NCI-H82 (cell line): ENCODE results near the gene ESPL1.
"Not testable (repeated sequence)": the region's sequence is repeated elsewhere in the genome, so short reads cannot be mapped to it uniquely, and the experiment has no call there.

Experiments used
- DNase-seq: peaks from one replicate; lab custom pipeline; 2025; lab: John Stamatoyannopoulos, UW

Gene ESPL1

DNA sequence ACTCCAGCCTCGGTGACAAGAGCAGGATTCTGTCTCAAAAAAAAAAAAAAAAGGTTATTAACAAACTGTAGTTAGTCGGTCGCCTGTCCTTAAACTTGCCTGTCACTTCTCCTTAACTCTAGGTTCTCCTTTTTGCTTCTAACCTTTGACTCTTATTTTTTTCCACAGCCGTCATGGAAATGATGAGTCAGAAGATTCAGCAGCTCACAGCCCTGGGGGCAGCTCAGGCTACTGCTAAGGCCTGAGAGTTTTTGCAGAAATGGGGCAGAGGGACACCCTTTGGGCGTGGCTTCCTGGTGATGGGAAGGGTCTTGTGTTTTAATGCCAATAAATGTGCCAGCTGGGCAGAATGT, 31.0 kb downstream of the ESPL1 start:
- no peak for DNase-seq

DNA sequence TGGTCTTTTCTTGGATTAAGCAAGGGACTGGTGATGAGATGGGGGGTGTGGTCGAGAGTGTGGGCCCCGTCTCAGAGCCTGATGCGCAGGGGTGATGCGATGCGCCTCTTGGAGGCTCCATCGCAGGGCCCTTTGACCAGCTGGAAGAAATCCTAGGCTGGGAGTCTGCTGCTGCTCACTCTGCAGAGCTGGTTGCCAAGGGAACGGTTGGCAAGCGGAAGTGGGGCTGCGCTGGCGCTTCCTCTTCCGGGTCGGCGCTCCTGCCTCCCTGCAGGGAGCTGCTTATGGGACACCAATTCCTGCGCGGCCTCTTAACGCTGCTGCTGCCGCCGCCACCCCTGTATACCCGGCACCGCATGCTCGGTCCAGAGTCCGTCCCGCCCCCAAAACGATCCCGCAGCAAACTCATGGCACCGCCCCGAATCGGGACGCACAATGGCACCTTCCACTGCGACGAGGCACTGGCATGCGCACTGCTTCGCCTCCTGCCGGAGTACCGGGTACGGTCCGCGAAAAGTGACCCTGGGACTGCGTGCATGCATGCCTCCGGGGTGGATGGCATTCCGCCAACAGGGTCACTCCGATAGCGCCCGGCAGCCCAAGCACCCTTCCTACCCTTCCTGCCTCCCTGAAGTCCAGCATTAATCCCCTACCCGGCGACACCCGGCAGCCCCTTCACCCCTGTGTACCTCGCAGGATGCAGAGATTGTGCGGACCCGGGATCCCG, 31.5 kb downstream of the ESPL1 start, which contains the start of gene MYG1:
TSS of gene MYG1 (plus strand) at position 242 of the 727 bp plus-strand sequence. CDS start at position 285, 43 bp downstream.
- DNase-seq = peak; percentile 96

DNA sequence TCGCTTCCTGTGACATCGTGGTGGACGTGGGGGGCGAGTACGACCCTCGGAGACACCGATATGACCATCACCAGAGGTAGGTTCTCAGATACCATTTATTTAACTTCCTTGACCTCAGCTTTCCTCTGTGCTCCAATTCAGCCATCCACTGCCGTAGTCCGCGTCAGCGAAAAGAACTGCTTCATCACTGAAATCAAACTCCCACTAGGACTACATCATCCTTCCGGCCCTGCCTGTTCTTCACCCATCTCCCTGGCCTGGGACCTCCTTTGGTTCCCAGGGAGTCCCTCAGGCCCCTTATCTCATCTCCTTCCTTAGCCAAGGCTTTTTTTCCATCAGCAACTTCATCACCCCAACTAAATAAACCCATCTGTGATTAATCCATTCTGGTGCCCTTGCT, 32.1 kb downstream of the ESPL1 start:
- DNase-seq = no peak

DNA sequence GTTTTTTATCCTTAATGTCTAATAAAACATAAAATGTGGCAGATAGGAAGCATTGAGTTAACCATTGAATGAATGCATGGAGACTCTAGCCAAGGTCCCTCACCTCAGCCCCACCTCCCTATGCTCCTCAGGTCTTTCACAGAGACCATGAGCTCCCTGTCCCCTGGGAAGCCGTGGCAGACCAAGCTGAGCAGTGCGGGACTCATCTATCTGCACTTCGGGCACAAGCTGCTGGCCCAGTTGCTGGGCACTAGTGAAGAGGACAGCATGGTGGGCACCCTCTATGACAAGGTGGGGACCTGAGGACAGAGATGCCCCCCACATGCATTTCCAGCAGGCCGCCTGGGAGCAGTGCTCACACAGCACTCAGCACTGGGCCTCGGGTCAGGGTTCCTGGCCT, 34.8 kb downstream of the ESPL1 start:
- DNase-seq = no peak

DNA sequence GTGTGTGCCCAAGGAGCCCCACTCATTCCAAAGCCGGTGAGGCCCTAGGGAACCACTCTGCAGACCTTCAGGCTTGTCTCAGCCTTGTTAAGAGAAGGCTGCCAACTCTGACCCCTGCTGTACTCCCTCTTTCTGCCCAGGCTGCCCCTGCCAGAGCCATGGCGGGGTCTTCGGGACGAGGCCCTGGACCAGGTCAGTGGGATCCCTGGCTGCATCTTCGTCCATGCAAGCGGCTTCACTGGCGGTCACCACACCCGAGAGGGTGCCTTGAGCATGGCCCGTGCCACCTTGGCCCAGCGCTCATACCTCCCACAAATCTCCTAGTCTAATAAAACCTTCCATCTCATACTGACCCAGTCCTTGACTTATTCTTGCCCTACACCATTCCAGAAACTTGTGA, 38.7 kb downstream of the ESPL1 start:
- no peak for DNase-seq

DNA sequence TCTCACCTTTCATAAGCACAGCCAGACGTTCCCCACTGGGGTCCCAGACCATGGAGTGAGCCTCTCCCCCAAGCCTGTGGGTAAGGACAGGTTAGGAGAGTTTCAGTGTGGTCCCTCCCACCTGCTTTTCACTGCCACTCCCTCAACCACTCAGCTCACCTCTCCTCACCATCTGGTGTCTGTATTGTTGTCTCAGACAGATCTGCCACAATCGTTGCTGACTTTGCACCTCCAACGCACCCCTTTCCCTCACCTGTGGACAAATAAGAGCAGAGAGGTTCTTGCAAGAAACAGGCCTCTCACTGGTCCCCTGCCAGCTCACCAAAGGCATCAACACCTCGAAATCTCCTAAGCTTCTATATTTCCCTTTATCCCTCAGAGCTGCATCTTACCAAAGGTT, 40.2 kb downstream of the ESPL1 start:
- peak; percentile 17 for DNase-seq

DNA sequence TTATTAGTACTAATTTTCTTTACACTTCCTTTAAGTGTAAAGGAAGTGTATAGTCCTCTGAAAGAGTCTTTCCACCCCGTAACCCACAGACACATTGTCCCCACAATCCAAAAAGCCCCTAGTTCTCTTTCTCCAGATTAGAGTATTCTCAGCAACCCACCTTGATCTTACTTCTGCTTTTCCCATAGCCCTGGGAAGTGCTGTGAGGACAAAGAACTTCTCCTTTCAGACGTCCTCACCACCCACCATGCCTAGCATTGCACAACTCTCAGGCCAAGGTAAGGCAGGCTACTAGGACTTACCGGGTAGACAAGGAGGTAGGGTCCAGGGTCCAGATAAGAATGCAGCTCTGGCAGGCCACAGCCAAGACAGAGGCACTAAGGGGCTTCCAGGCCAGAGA, 45.9 kb downstream of the ESPL1 start:
- DNase-seq = no peak

DNA sequence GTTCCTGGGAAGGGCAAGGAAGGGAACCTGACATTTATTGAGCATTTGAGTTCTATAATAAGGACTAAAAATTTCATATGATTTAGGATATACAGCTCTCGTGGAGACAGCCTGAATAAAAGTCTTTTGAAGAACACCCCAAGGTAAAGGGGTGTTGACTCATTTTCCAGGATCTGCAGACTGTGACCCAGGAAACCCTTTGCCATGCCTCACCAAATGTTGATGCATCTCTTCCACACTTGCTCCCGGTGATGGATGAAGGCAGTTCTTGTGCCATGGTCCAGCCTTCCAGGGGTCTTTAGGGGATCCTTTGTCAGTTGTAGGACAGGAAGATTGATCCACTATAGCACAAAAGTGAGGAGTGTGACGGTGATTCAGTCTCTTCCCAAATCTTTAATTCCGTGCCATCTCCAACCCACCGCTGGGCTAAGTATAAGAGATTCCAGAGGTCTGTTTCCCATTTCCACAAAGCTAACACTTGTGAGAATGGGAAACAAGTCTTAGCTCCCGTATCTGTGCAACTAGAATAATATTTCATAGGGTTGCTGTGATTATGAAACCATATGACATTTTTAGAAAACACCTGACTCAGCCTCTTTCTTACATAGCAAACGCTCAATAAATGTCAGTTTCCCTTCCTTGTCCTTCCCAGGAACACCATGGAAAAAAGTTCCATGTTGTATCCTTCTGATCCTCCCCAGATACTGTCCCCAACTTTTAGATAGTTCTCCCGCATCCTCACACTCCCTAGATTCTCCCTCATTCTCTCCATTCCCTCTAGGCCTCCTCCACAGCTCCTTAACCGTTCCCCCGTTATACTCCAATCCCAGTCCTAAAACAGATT, 52.5 kb downstream of the ESPL1 start:
- DNase-seq = no peak

DNA sequence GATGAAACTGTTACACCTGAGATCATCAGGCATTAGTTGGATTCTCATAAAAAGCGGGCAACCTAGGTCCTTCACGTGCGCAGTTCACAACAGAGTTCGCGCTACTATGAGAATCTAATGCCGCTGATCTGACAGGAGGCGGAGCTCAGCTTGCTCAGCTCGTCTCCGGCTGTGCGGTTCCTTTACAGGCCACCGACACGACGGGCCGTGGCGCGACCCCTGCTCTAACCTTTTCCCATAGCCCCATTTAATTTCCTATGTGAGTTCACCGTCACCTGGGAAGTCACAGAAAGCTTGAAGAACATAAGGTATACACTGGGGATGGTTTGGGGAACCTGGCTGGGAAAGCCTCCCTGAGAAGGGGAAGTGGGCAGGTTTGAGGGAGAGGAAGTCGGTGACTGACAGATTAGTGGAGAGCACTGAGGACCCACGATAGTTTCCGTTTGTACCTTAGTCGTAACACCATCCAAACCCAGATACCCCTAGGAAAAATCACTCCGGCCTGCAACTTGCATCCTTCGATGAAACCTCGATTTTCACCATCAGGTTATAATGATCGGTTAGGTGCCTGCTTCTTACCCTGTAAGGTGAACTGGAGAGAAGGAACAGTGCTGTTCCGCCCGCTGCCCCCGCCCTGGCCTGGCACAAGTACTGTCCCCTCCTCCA, 56.1 kb downstream of the ESPL1 start:
- DNase-seq = peak; percentile 50

DNA sequence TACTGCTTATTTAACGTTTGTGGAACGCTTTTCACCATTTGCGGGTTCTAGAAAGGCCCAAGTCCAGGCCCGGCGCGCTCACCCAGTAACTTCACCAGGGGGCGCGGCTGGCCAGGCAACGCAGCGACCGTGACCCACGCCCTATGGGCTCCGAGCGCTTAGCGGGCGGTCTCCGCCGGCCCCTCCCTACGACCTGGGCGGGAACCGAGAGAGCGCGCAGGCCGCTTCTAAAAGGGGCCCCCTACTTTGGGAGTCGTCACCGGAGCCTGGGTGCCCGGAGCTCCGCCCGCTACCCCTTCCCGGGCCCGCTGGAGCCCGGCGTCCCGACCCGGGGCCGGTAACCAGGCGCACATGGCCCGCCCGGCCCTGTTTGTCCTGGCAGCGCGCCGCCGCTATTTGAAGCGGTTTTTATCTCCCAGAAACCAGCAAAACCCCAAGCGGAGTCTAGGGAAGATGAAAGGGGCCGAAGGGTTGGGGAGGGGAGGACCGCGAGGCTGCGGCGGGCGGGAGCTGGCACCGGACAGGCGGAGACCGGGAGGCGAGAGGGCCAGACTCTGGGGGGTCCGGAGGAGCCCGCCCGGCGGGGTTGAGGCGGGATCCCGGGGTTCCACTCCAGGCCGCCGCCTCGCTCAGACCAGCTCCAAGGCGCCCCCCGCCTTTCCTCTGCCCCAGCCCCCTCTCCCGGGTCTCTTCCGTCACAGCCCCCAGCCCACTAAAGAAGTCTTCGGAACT, 56.8 kb downstream of the ESPL1 start:
- DNase-seq = peak; percentile 94

DNA sequence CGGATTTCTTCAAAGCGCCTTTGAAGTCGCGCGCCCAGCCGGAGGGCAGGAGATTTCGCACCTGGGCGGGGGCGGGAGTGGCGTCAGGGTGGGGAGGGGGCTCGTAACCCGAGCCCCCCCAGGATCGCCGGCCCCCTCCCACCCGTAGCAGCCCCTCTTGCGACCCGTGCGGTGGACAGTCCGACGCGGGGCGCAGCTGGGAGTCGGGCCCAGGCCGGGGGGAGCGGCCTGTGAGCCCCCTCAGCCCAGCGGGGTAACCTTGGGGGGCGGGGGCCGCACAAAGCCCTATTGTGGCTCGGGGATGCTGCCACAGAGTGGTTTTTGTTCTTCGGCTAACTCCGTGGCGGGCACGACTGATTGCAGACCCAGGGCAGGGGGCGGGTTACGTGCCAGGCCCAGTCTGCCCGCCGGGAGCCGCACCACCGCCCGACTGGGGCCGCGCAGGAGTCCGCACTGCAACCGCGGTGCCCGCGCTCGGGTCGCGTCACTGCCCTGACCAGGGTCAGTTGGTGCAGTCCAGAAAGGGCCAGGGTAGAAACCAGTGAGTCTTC, 57.5 kb downstream of the ESPL1 start:
- DNase-seq = no peak

DNA sequence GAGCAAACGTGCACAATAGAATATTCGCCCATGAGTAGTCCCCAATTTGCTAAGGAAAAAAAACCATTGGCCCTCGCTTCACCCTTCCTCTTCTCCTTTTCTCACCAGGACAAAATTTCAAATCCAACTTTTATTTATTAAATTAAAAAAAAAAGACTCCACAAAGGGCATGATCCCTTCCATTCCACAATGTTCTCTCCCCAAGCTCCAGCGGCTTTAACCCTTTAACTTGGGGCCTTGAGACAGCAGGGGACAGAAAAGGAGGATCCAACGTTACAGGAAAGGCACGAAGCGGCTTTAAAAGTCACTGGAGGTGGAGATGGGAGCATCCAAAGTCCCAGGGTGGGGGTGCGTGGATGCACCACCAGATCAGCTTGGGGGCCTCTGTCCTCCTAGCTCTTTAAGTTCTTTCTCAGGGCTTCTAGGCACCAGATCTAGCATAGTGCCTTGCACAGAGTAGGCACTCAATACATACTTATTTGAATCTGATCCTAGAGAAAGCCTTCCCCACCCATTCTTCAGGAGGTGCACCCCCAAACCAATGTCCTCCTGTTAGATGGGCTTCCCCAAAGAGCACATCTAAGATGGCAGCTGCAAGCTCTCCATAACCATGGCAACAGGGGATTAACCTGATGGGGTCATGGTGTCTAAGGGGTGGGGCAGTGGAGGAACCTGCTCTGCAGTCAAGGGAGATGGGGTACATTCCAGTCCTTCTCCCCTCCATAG, 58.5 kb downstream of the ESPL1 start:
- peak; percentile 22 for DNase-seq

DNA sequence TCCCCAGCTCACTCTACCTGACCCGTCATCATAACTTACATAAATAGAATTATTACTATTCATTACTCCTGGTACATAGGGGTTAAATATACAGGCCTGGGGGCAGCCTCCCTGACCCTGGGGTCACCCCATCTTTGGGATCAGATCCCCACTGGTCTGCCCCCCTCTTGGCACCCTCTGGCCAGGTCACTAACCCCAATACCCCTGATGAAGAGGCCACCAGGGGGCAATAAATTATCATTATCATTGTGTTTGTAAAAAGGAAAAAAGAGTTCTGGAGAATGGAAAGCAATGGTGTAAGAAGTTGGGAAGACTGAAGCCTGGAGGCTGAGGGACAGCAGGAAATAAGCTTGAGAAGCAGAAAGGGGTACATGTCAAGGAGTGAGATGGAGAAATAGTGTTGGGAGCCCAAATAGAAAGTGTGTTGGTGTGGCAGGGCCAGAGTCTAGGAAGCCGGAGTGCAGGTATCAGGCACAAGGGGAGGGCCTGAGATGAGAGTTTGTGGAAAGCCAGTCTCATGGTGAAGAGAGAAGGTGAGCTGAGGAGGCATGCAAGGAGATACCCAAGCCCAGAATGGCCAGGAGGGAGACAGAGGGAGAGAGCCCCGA, 59.4 kb downstream of the ESPL1 start:
- peak; percentile 45 for DNase-seq

DNA sequence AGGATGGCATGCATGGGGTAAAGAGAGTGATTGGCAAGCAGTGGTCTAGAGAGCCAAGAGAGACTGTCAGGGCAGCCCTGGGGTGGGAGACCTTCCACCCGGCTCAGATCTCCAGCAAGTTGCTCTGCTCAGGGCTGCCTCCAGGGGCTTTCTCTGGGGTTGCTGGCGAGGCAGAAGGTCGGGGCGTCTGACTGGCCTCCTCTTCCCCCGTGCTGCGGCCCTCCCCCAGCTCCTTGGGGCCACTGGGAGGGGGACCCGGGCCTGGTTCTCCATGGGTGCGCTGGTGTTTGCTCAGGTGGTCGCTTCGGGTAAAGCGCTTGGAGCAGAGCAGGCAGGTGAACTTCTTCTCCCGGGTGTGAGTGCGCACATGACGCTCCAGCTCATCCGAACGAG, 59.9 kb downstream of the ESPL1 start:
- DNase-seq = no peak

DNA sequence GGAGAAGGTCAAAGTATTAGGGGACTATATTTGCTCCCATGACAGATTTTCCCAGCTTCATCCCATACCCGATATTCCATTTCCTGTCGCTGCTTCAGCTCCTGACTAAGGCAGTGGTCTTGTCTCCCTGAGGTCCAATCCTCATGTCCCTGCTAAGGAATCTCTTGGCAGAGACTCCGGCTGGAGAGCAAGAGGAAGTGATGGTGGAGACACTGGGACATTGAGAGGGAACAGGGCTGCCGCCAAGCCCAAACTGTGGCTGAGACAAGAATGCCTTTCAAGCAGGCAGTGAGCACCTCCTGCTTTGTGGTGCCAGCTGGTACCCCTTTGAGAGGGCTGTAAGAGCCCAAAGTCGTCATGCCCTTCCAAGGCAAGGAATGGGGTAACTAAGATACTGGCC, 62.6 kb downstream of the ESPL1 start:
- DNase-seq = no peak

DNA sequence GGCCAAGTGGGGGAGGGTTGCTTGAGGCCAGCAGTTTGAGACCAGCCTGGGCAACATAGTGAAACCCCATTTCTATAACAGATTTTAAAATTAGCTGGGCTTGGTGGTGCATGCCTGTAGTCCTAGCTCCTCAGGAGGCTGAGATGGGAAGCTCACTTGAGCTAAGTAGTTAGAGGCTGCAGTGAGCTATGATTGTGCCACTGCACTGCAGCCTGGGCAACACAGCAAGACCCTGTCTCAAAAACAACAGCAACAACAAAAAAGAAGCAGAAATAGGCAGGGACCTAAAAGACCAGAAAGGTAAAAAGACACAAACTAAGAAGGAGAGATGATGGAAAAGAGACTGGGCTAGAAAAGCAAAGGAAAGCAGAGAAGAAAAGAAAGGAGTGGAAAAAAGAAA, 64.2 kb downstream of the ESPL1 start:
- DNase-seq = not testable (repeated sequence)

DNA sequence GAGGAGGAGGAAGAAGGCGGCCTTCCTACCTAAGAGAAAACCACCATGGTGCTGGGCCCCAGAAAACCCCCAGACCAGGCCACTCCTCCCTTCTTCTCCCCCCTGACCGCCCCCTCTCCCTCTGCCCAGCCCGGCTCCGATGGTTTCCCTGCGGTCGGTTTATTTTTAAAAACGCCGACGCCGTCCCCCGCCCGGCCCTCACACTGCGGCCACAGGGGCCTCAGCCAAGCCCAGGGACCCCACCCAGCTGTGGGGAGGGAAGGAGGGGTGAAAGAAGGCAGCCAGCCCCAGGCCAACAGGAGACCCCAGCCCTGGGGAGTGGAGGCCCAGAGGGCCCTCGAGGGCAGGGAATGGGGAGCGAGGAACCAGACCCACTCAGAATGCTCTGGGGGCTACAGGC, 64.6 kb downstream of the ESPL1 start:
- no peak for DNase-seq

DNA sequence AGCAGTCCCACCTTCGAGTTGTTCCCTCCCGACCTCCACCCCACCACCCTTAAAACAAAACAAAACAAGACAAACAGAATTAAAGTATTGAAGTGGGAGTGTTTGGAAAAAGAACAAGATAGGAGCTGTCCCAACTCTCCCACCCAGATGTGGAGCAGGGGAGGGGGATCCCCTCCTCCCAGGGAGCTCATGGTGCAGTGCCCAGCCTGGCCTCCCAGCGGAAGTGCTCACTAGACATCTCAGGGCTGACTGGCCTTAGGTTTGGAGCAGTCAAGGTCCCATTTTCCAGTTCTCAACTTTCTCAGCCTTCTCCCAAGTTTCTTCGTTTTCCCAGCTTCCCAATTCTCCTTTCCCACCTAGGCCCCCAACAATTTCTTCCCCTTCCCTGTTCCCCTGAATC, 65.2 kb downstream of the ESPL1 start:
- no peak for DNase-seq

DNA sequence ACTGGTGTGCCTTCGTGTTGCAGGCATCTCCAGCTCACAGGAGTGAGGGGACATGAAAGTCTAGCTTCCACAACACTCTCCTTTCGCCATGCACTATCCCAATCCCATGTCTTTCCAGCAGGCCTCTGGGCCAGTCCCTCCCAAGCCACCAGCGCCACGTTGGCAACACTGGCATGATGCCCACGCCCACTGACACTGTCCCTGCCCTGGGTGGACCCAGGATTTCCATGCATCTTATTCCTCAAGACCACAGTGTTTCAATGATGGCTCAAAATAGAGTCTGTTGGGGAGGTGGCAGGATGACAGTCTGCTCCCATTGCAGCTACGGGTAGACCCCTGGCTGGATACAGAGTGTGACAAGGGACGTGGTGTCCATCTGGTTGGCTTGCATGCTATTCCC, 65.7 kb downstream of the ESPL1 start:
- DNase-seq = no peak

DNA sequence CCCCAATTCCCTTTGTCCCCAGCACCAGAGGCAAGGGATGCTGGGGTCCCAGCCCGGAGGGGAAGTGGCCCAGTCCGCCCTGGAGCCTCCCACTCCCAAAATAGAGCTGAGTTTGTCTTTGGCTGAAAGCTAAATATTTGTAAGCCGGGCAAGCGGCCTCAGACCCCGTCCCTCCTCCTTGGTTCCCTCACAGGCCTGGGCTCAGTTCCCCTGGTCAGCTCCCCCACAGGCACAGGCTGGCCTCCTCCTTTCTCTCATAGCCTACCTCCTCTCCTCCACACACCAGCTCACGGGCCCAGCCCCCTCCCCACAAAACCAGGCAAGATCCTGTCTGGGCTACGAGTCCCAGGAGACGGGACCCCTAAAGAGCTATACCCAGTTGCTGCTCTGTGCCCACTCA, 66.7 kb downstream of the ESPL1 start:
- DNase-seq = no peak

DNA sequence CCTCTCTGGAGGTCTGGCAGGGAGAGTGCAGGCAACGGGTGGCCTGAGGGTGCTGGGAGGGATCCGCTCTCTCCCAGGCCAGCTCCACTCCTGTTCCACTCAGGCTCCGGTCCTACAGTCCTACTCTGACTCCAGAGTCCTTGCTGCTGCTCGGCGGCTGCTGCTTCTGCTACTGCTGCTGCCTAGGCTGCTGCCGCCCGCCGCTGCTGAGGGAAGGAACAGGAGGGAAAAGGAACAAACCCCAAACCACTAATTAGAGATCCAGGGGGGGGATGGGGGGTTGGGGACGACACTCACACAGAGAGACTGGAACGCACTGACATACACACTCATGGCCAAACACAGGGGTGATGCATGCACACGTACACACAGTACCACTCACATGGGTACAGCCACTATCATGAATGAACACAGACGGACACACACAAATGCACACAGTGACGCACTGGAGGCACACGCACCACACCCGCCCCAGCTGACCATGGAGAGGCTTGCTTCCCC, 68.1 kb downstream of the ESPL1 start, which contains the start of gene SP7:
TSS of gene SP7 (minus strand) at position 174 of the 501 bp plus-strand sequence. CDS start 708 bp downstream, outside the sequence.
- DNase-seq = no peak
